Measurements from ENCODE around the gene MRNIP. TPM values are rescaled to one million over a fixed set of nuclear protein-coding genes. Genes with fewer than 3 reads are reported as not detected.
A peak's percentile ranks its signal among the peaks of the same experiment; 100 is the strongest.

MRNIP gene
- total RNA-seq, 3 donors from 2014 or later = 20.8 to 38.3 (median 27.5) TPM

DNA sequence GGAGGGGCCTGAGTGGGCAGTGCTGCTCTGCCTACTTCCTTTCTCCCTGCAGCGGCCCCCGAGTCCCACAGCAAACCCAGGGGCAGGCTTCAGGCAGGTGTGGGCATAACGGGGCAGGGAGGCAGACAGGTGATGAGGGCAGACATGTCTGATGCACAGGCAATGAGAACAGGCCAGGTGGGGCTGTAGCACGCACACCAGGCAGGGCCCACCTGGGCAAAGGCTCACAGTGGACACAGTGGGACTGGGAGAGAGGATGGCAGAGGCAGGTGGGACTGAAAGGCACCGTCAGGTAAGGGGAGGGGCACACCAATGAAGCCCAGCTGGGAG lies 59.0 kb downstream of the MRNIP start:
- TF ChIP-seq, protein P1, sequence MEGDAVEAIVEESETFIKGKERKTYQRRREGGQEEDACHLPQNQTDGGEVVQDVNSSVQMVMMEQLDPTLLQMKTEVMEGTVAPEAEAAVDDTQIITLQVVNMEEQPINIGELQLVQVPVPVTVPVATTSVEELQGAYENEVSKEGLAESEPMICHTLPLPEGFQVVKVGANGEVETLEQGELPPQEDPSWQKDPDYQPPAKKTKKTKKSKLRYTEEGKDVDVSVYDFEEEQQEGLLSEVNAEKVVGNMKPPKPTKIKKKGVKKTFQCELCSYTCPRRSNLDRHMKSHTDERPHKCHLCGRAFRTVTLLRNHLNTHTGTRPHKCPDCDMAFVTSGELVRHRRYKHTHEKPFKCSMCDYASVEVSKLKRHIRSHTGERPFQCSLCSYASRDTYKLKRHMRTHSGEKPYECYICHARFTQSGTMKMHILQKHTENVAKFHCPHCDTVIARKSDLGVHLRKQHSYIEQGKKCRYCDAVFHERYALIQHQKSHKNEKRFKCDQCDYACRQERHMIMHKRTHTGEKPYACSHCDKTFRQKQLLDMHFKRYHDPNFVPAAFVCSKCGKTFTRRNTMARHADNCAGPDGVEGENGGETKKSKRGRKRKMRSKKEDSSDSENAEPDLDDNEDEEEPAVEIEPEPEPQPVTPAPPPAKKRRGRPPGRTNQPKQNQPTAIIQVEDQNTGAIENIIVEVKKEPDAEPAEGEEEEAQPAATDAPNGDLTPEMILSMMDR (IDR thresholded peaks at IDR 0.05) = no peak
- no peak for DNase-seq
- no peak for ATAC-seq
- H3K4me1 ChIP-seq (ENCODE audit: low read depth) = peaks cover 46% of the 10 kb centered on the region
- no peaks in the 10 kb centered on the region for H3K9me3 ChIP-seq
- no peak overlapping the region for H3K4me3 ChIP-seq
- intact Hi-C loops (cut with DNase I, micrococcal nuclease) = no loop called here
- peaks cover 15% of the 10 kb centered on the region for H3K36me3 ChIP-seq (ENCODE audit: low read depth)

DNA sequence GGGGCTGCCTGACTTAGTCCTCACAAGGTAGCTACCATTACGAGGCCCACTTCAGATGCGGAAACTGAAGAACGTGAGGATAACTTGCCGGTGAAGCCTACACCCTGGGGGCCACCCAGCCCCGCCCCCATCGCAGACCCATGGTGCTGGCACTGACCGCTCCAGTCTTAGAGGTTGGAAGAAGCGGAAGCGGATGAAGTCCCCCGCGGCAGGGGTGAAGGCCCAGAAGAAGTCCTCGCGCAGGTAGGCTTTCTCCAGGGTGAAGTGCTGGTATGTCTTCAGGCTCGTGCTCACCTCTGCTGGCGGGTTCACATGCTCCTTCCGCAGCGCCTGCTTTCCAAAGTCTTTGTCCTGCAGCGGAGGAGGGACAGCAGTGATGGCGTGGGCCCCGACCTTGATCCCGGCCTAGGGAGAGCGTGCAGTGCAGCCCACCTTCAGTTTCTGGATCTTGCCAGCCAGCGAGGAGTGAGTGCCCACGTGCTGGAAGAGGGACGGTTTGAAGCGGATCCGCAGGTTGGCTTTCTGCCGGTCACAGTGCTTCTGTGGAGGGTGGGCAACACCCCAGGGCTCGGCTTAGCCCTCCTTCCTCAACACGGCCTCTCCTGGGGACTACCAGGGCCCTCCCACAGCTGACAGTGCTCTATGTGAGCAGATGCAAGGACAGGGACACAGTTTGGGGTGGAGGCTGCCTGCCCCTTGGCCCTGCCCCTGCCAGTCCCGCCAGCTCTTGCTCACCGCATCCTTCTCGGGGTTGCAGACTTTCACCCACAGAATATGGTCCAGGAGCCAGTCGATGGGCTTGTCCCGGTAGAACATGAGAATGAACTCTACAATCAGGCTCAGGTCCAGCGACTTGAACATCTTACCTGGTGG lies 59.6 kb downstream of the MRNIP start:
- TF ChIP-seq, protein P1 (IDR thresholded peaks at IDR 0.05) = no peak
- Histone ChIP-seq H3K4me1 (ENCODE audit: low read depth) (peaks cover 44% of the 10 kb centered on the region), H3K36me3 (ENCODE audit: low read depth) (peaks cover 15% of the 10 kb centered on the region), H3K9me3 (no peaks in the 10 kb centered on the region), H3K4me3 (no peak overlapping the region)
- intact Hi-C loops (cut with DNase I, micrococcal nuclease) = no loop called here
- ATAC-seq = no peak
- peak in 1 of 3 donors; percentile 5 for DNase-seq

DNA sequence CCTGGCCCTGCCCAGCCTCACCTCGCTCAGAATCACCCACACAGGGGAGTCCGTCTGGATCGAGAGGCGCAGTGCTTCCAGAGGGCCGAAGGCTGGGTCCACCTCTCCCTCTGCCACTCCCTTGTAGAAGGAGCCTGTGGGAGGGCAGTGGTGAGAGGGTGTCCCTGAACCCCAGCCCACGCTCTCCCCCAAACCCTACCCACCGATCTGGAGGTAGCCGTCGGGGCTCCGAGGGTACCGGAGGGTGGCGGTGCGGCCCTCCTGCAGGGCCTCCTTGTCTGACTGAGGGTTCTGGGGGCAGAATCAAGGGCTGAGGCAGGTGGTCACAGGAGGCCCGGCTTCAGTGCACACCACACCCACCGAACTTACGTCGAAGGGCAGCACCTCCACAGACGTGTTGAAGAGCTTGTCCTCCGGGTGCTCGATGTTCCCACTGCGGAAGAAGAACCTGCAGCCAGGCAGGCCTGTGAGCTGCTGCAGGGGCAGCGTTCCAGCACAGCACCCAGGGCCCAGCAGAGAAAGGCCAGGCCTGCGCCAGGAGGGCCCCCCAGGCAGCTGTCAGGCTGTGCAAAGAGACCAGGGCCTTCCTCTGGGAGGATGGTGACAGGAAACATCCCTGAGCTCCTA lies 60.4 kb downstream of the MRNIP start:
- Histone ChIP-seq H3K4me1 (ENCODE audit: low read depth) (peaks cover 44% of the 10 kb centered on the region), H3K4me3 (no peak overlapping the region), H3K9me3 (no peaks in the 10 kb centered on the region), H3K36me3 (ENCODE audit: low read depth) (peaks cover 15% of the 10 kb centered on the region)
- intact Hi-C loops (cut with DNase I, micrococcal nuclease) = no loop called here
- TF ChIP-seq, protein P1 (IDR thresholded peaks at IDR 0.05) = no peak
- no peak for DNase-seq
- ATAC-seq = no peak

DNA sequence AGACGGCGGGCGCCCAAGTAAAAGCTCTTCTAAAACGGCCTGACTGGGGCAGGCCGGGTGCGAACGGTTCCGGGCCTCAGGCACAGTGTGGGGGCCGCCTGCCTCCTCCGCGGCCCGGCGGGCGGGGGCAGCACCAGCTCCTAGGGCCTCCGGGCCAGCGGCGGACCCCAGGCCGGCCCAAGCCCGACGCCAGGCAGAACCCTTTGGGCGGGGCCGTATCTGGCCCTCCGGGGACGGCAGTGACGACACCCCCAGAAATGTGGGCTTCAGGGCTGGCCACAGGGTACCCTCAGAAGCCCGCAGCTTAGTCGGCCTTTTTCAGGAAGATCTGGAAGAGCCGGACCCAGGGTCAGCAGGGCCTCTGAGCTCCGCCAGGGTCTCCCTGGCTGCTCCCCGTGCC lies 60.9 kb downstream of the MRNIP start:
- H3K9me3 ChIP-seq = no peaks in the 10 kb centered on the region
- intact Hi-C loops (cut with DNase I, micrococcal nuclease) = no loop called here
- H3K4me3 ChIP-seq = no peak overlapping the region
- TF ChIP-seq, protein P1 (IDR thresholded peaks at IDR 0.05) = no peak
- H3K36me3 ChIP-seq (ENCODE audit: low read depth) = peaks cover 15% of the 10 kb centered on the region
- DNase-seq (no peak), ATAC-seq (no peak)
- peaks cover 39% of the 10 kb centered on the region for H3K4me1 ChIP-seq (ENCODE audit: low read depth)

DNA sequence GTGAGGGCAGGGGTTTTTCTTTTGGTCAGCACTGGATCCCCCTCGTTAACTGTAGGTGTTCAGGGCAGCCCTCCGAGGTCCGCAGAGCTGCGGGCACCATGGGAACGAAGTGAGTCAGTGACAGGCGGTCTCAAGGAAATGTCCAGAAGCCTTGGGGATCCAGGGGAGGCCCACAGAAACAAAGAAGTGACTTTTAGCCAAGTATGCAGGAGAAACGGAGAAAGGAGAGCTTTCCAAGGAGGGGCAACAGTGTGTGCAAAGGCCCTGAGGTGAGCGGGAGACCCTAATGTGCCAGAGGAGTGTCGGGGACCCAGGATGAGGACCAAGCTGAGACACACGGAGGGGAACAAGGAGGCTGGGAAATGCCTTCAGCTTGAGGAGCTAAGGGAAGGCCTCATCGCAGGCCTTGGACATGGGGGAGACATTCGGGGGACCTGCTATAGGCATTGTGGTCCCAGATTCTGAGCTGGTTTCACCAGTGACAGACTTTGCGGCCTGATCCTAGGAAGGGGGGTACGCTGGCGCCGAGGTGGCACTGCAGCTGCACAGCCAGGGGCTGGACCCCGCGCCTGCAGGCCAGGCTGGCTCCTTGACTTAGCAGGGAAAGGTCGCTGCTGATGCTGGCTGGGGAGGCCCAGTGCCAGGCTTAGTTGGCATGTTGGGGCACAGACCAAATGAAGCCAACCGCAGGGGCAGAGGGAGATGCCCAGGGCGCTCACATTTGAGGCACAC lies 61.6 kb downstream of the MRNIP start:
- Histone ChIP-seq H3K4me1 (ENCODE audit: low read depth) (peaks cover 32% of the 10 kb centered on the region), H3K9me3 (no peaks in the 10 kb centered on the region), H3K36me3 (ENCODE audit: low read depth) (peaks cover 15% of the 10 kb centered on the region), H3K4me3 (no peak overlapping the region)
- TF ChIP-seq, protein P1 (IDR thresholded peaks at IDR 0.05) = no peak
- DNase-seq = peak in 1 of 3 donors; percentile 39
- ATAC-seq = no peak
- intact Hi-C loops (cut with DNase I, micrococcal nuclease) = no loop called here

Measured in mucosa of descending colon (tissue), 3 donors.